ENCODE results near the gene GPR33.

- TF ChIP-seq CTCF (IDR thresholded peaks at IDR 0.05 in 4 of 5, conservative IDR thresholded peaks at IDR 0.05 in 1 of 5) (no peak), POLR2A (IDR thresholded peaks at IDR 0.05) (no peak)
These were observed 1.1 kb downstream of the GPR33 start for GRCh38 chr14:31486764-31487163.

All from gastrocnemius medialis (tissue), 4 donors.